ENCODE measurements around the gene USP49. TPM values are rescaled to one million over a fixed set of nuclear protein-coding genes. Genes with fewer than 3 reads are reported as not detected.

USP49 gene
- polyA plus RNA-seq, 1 of the 3 experiments (the other 2 are of a cell fraction) = 2.4 TPM

DNA sequence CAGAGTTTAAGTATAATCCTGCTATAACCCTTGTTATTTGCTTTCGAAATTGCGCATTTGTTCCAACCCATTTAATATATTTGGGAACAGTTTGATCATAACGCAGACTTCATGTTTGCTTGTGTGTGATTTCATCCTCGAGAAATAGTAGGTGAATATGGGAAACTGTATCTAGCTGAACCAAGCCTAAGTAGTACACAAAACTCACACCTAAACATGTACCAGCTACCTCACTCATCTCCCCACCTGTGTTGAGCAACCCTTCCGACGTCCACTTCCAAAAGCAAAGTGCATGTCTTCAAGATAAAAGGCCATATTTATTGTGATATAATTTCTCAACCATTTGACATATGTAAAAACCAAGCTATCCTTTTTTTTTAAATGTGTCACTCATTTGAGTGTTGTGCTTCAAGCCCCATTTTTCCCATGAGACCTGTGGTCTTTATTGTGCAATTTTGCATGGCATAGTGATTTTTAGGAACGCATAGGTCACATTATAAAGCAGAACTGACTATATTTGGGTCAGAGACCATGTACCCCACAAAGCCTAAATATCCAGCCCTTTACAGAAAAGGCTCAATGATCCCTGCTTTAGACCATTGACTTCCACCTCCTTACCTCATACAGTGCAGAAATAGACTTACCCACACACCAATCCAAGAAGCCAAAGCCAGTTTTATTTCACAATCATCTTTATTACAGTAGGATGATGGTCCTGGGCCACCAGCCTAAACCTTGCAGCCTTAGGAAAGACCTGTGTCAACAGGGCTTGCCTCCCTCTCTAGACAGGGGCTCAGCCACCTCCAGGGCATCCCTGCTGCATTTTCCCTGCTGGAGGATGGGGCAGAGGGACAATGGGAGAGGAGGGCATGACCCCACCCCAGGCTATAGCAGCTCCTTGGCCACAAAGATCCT, 39.4 kb upstream of the USP49 start:
- Histone ChIP-seq H3K36me3 (replicated peaks in 1 of 2; ENCODE audit: control insufficient read depth in 1 of 2, insufficient read depth in 2 of 2, low read length in 1 of 2) (peaks cover 31 to 59% of the 10 kb centered on the region in 2 experiments), H3K9me3 (no peaks in the 10 kb centered on the region), H3K27me3 (ENCODE audit: insufficient read depth) (no peaks in the 10 kb centered on the region), H3K4me3 (ENCODE audit: low read depth in 2 of 2, low read length in 1 of 2) (no peak overlapping the region), H3K4me2 (no peak overlapping the region), H3K79me2 (ENCODE audit: insufficient read depth) (peaks cover 29% of the 10 kb centered on the region), H3K9ac (no peak overlapping the region), H2AFZ (ENCODE audit: low read depth) (no peak overlapping the region), H3K4me1 (ENCODE audit: control insufficient read depth in 1 of 2, insufficient read depth in 2 of 2, low read depth in 1 of 2, low read length in 1 of 2) (peaks cover 10 to 12% of the 10 kb centered on the region in 2 experiments; a peak in 3 of 4 replicates), H3F3A (replicated peaks; ENCODE audit: insufficient read depth) (peaks cover 20% of the 10 kb centered on the region), H4K20me1 (ENCODE audit: insufficient read depth) (no peaks in the 10 kb centered on the region), H3K27ac (ENCODE audit: low read depth in 2 of 2, low read length in 1 of 2) (no peak overlapping the region; a peak in 1 of 4 replicates), H3K9me2 (no peaks in the 10 kb centered on the region)
- POLR2A ChIA-PET = no interaction called here
- CTCF ChIA-PET = interaction anchor here (1.3 to 10.3 kb wide), 9 partner anchors 9 to 613 kb away, joined by 3 to 96 read pairs (median 9); partner anchors contain the start of genes BYSL, MED20 and TOMM6
- no peak for TF ChIP-seq FOXM1 (IDR thresholded peaks at IDR 0.05; ENCODE audit: low read depth)
- WGBS (ENCODE audit: low lambda C conversion rate) = 89% methylated on average over 7 of the region's 7 CpGs
- no peak for DNase-seq

DNA sequence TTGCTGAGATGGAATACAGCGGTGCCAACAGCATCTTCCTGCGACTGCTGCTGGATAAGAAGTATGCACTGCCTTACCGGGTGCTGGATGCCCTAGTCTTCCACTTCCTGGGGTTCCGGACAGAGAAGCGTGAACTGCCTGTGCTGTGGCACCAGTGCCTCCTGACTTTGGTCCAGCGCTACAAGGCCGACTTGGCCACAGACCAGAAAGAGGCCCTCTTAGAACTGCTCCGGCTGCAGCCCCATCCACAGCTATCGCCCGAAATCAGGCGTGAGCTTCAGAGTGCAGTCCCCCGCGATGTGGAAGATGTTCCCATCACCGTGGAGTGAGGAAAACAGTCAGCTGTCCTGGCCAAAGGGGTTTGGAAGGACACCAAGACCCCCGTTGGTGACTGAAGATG, 37.2 kb upstream of the USP49 start:
- 94% methylated on average over 15 of the region's 15 CpGs for WGBS (ENCODE audit: low lambda C conversion rate)
- H3K9me3 ChIP-seq = no peaks in the 10 kb centered on the region
- H3K4me3 ChIP-seq (ENCODE audit: low read depth in 2 of 2, low read length in 1 of 2) = no peak overlapping the region
- TF ChIP-seq, protein P1, sequence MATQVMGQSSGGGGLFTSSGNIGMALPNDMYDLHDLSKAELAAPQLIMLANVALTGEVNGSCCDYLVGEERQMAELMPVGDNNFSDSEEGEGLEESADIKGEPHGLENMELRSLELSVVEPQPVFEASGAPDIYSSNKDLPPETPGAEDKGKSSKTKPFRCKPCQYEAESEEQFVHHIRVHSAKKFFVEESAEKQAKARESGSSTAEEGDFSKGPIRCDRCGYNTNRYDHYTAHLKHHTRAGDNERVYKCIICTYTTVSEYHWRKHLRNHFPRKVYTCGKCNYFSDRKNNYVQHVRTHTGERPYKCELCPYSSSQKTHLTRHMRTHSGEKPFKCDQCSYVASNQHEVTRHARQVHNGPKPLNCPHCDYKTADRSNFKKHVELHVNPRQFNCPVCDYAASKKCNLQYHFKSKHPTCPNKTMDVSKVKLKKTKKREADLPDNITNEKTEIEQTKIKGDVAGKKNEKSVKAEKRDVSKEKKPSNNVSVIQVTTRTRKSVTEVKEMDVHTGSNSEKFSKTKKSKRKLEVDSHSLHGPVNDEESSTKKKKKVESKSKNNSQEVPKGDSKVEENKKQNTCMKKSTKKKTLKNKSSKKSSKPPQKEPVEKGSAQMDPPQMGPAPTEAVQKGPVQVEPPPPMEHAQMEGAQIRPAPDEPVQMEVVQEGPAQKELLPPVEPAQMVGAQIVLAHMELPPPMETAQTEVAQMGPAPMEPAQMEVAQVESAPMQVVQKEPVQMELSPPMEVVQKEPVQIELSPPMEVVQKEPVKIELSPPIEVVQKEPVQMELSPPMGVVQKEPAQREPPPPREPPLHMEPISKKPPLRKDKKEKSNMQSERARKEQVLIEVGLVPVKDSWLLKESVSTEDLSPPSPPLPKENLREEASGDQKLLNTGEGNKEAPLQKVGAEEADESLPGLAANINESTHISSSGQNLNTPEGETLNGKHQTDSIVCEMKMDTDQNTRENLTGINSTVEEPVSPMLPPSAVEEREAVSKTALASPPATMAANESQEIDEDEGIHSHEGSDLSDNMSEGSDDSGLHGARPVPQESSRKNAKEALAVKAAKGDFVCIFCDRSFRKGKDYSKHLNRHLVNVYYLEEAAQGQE (IDR thresholded peaks at IDR 0.05; ENCODE audit: low read depth, low read length) = no peak
- TF ChIP-seq RXRA (IDR thresholded peaks at IDR 0.05; ENCODE audit: borderline replicate concordance, low read depth) (no peak), RAD21 (IDR thresholded peaks at IDR 0.05; ENCODE audit: low read length) (no peak), FOXJ3 (CRISPR knock-in tag; IDR thresholded peaks at IDR 0.05) (no peak), NRF1 (IDR thresholded peaks at IDR 0.05; ENCODE audit: low read depth, low read length) (no peak), SIN3A (IDR thresholded peaks at IDR 0.05; ENCODE audit: borderline replicate concordance, low read depth, low read length) (no peak), JUND (IDR thresholded peaks at IDR 0.05) (no peak), SMC3 (IDR thresholded peaks at IDR 0.05; ENCODE audit: low read depth, low read length) (no peak), MXI1 (IDR thresholded peaks at IDR 0.05; ENCODE audit: low read depth, low read length) (no peak), ELF1 (IDR thresholded peaks at IDR 0.05) (no peak), CHD2 (IDR thresholded peaks at IDR 0.05; ENCODE audit: low read length, partially characterized antibody) (no peak), MEF2A (IDR thresholded peaks at IDR 0.05; ENCODE audit: borderline replicate concordance, low read depth) (no peak)
- TF ChIP-seq, protein P2, sequence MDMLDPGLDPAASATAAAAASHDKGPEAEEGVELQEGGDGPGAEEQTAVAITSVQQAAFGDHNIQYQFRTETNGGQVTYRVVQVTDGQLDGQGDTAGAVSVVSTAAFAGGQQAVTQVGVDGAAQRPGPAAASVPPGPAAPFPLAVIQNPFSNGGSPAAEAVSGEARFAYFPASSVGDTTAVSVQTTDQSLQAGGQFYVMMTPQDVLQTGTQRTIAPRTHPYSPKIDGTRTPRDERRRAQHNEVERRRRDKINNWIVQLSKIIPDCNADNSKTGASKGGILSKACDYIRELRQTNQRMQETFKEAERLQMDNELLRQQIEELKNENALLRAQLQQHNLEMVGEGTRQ (IDR thresholded peaks at IDR 0.05; ENCODE audit: borderline replicate concordance, low read depth, low read length) = no peak
- TF ChIP-seq, protein P3, sequence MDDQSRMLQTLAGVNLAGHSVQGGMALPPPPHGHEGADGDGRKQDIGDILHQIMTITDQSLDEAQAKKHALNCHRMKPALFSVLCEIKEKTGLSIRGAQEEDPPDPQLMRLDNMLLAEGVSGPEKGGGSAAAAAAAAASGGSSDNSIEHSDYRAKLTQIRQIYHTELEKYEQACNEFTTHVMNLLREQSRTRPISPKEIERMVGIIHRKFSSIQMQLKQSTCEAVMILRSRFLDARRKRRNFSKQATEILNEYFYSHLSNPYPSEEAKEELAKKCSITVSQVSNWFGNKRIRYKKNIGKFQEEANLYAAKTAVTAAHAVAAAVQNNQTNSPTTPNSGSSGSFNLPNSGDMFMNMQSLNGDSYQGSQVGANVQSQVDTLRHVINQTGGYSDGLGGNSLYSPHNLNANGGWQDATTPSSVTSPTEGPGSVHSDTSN (IDR thresholded peaks at IDR 0.05) = no peak
- peaks cover 48 to 77% of the 10 kb centered on the region in 2 experiments for H3K36me3 ChIP-seq (replicated peaks in 1 of 2; ENCODE audit: control insufficient read depth in 1 of 2, insufficient read depth in 2 of 2, low read length in 1 of 2)
- no peaks in the 10 kb centered on the region for H3K9me2 ChIP-seq
- CTCF ChIA-PET = interaction anchor here (1.3 to 8.5 kb wide), 4 partner anchors 11 to 145 kb away, joined by 3 to 70 read pairs (median 13); partner anchors contain the start of genes BYSL, MED20 and TOMM6
- no peak overlapping the region for H3K27ac ChIP-seq (ENCODE audit: low read depth in 2 of 2, low read length in 1 of 2)
- H3F3A ChIP-seq (replicated peaks; ENCODE audit: insufficient read depth) = peaks cover 20% of the 10 kb centered on the region
- H3K79me2 ChIP-seq (ENCODE audit: insufficient read depth) = peaks cover 26% of the 10 kb centered on the region
- H4K20me1 ChIP-seq (ENCODE audit: insufficient read depth) = no peaks in the 10 kb centered on the region
- no peak overlapping the region for H3K9ac ChIP-seq
- H3K4me1 ChIP-seq (ENCODE audit: control insufficient read depth in 1 of 2, insufficient read depth in 2 of 2, low read depth in 1 of 2, low read length in 1 of 2) = peaks cover 0 to 12% of the 10 kb centered on the region in 2 experiments; a peak in 2 of 4 replicates
- DNase-seq = no peak
- no peak overlapping the region for H3K4me2 ChIP-seq
- H3K27me3 ChIP-seq (ENCODE audit: insufficient read depth) = no peaks in the 10 kb centered on the region
- H2AFZ ChIP-seq (ENCODE audit: low read depth) = no peak overlapping the region
- POLR2A ChIA-PET = no interaction called here
